ENCODE data around the gene ELOB.

ELOB gene

GRCh38 chr16:2777231-2777902, at the start of gene ELOB:
TSS of gene ELOB (minus strand) at chr16:2777280. CDS start at chr16:2777239, 41 bp downstream.
- DNase-seq: peak; percentile 75

GRCh38 chr16:2825906-2826305, 48.8 kb upstream of the ELOB start:
- no peak for DNase-seq

GRCh38 chr16:2825049-2825742, 48.1 kb upstream of the ELOB start:
- DNase-seq: no peak

- DNase-seq: no peak
Measured at GRCh38 chr16:2824626-2825025, 47.5 kb upstream of the ELOB start.

- no peak for DNase-seq
Measured at GRCh38 chr16:2822496-2822895, 45.4 kb upstream of the ELOB start.

GRCh38 chr16:2822158-2822495, 45.0 kb upstream of the ELOB start:
- DNase-seq: no peak

GRCh38 chr16:2821487-2822157, 44.5 kb upstream of the ELOB start:
- DNase-seq: no peak

- DNase-seq: no peak
Measured at GRCh38 chr16:2820836-2821486, 43.9 kb upstream of the ELOB start.

- no peak for DNase-seq
Measured at GRCh38 chr16:2819939-2820835, 43.1 kb upstream of the ELOB start.

GRCh38 chr16:2819179-2819938, 42.3 kb upstream of the ELOB start:
- DNase-seq: no peak

GRCh38 chr16:2818272-2818876, 41.3 kb upstream of the ELOB start:
- no peak for DNase-seq

- DNase-seq: no peak
Measured at GRCh38 chr16:2817340-2818271, 40.5 kb upstream of the ELOB start.

- DNase-seq: no peak
Measured at GRCh38 chr16:2816751-2817339, 39.8 kb upstream of the ELOB start, which contains the start of gene PRSS21. TSS of gene PRSS21 (plus strand) at chr16:2817237. CDS start at chr16:2817269, 32 bp downstream.

GRCh38 chr16:2815299-2815771, 38.3 kb upstream of the ELOB start:
- no peak for DNase-seq

GRCh38 chr16:2814551-2815298, 37.6 kb upstream of the ELOB start:
- no peak for DNase-seq

GRCh38 chr16:2813771-2814221, 36.7 kb upstream of the ELOB start:
- no peak for DNase-seq

GRCh38 chr16:2811703-2812471, 34.8 kb upstream of the ELOB start:
- no peak for DNase-seq

GRCh38 chr16:2810651-2811050, 33.6 kb upstream of the ELOB start:
- no peak for DNase-seq

All from NCI-H1092 (cell line).